Endothelial cell of umbilical vein (primary cell): ENCODE data around the gene DNM2. TPM values are rescaled to one million over a fixed set of nuclear protein-coding genes. Genes with fewer than 3 reads are reported as not detected.

ENCODE experiments used
- BruUV-seq: library from RNA; stranded (reverse); fragments of 400-500 nt; replicated peaks from 2 replicates; lab custom pipeline; 2021; lab: Mats Ljungman, UMichigan
- CTCF ChIA-PET: fragments of 300-600, 350-600 bp; sonication (Branson Sonifier 250); formaldehyde crosslinking; loops from one replicate; lab custom pipeline; 2021; ENCODE audit warnings: antibody characterized with exemption, inconsistent platforms; lab: Charles Lee
- POLR2A ChIA-PET: fragments of 300-600, 350-600 bp; sonication (Branson Sonifier 250); formaldehyde crosslinking; loops from one replicate; lab custom pipeline; 2021; ENCODE audit warnings: antibody characterized with exemption, inconsistent platforms; lab: Charles Lee
- DNase-seq: peaks from one replicate; pipeline ENCODE4 v3.0.0-alpha.2; 2011; ENCODE audit warnings: low read depth, low spot score
- FAIRE-seq: peaks from 2 replicates; lab custom pipeline; 2011; peaks lifted over from hg19 to GRCh38; lab: Jason Lieb, UNC
- H2AFZ ChIP-seq: 2 replicates; pipeline ENCODE4 v1.6.0; 2012; ENCODE audit warnings: low read depth, low read length, control low read depth, inconsistent platforms
- H3K27ac ChIP-seq: 2 replicates; pipeline ENCODE4 v1.5.1; 2011; ENCODE audit warnings: low read depth, mild to moderate bottlenecking, control low read depth, low read length, moderate library complexity; ENCODE audit not compliant: insufficient read depth
- H3K27me3 ChIP-seq, 2 experiments: 2 replicates each; pipeline versions ENCODE4 v1.6.0 to v1.6.1; 2011; ENCODE audit warnings: low read length in 2 of 2, mixed read lengths in 1 of 2; ENCODE audit not compliant: control insufficient read depth in 2 of 2, insufficient read depth in 2 of 2
- H3K36me3 ChIP-seq, 2 experiments: 2 replicates in 1 of 2; 3 replicates in 1 of 2; pipeline ENCODE4 v1.5.1; 2011; ENCODE audit warnings: low read length in 2 of 2, mild to moderate bottlenecking in 1 of 2, moderate library complexity in 1 of 2; ENCODE audit not compliant: control insufficient read depth in 2 of 2, insufficient read depth in 2 of 2; ENCODE audit errors: extremely low read depth in 1 of 2
- H3K4me1 ChIP-seq: 3 replicates; pipeline ENCODE4 v1.5.1; 2011; ENCODE audit warnings: mild to moderate bottlenecking, low read length; ENCODE audit not compliant: control insufficient read depth, insufficient read depth; ENCODE audit errors: extremely low read depth
- H3K4me2 ChIP-seq: 2 replicates; pipeline ENCODE4 v1.6.1; 2011; ENCODE audit warnings: low read length, control low read depth, mixed read lengths; ENCODE audit not compliant: insufficient read depth
- H3K4me3 ChIP-seq, 3 experiments: fragments of 200-600 bp in 1 of 3; sonication (generic), shearing (Covaris generic) in 1 of 3; replicated peaks in 1 of 3; 2 replicates each; pipeline ENCODE4 v1.5.1; 2011 to 2016; ENCODE audit warnings: control low read depth in 3 of 3, low read length in 3 of 3, mild to moderate bottlenecking in 2 of 3, inconsistent platforms in 1 of 3, low read depth in 1 of 3, moderate library complexity in 1 of 3; ENCODE audit not compliant: insufficient read depth in 1 of 3
- H3K79me2 ChIP-seq: 2 replicates; pipeline ENCODE4 v1.6.0; 2012; ENCODE audit warnings: low read length, inconsistent platforms; ENCODE audit not compliant: control insufficient read depth, insufficient read depth
- H3K9ac ChIP-seq: replicated peaks from 2 replicates; pipeline ENCODE3; 2011; ENCODE audit warnings: low read length, control low read depth; ENCODE audit not compliant: insufficient read depth; ENCODE audit errors: extremely low read depth
- H3K9me1 ChIP-seq: replicated peaks from 3 replicates; pipeline ENCODE4 v1.6.0; 2011; ENCODE audit warnings: mild to moderate bottlenecking, low read length; ENCODE audit not compliant: control insufficient read depth, insufficient read depth; ENCODE audit errors: extremely low read depth
- H3K9me3 ChIP-seq: replicated peaks from 2 replicates; pipeline ENCODE4 v1.5.1; 2012; ENCODE audit warnings: low read length, inconsistent platforms; ENCODE audit not compliant: control insufficient read depth, insufficient read depth
- H4K20me1 ChIP-seq: replicated peaks from 2 replicates; pipeline ENCODE3; 2011; ENCODE audit warnings: mild to moderate bottlenecking, low read length; ENCODE audit not compliant: control insufficient read depth, insufficient read depth; ENCODE audit errors: extremely low read depth
- CTCF ChIP-seq, 2 donors: IDR thresholded peaks; 1 replicate in 1 of 2; 2 replicates in 1 of 2; pipeline ENCODE4 v1.5.1; 2011; ENCODE audit warnings: low read length in 2 of 2, mild to moderate bottlenecking in 2 of 2, moderate library complexity in 2 of 2, control low read depth in 1 of 2, inconsistent platforms in 1 of 2, low read depth in 1 of 2; ENCODE audit not compliant: insufficient read depth in 1 of 2; ENCODE audit errors: extremely low read depth in 1 of 2
- EZH2 ChIP-seq: IDR thresholded peaks from 2 replicates; pipeline ENCODE4 v1.6.1; 2012; ENCODE audit warnings: borderline replicate concordance, low read depth, mild to moderate bottlenecking, moderate library complexity, low read length, inconsistent platforms; ENCODE audit not compliant: severe bottlenecking
- FOS ChIP-seq: IDR thresholded peaks from 2 replicates; pipeline ENCODE4 v1.6.1; 2011; ENCODE audit warnings: mild to moderate bottlenecking, low read length, moderate library complexity, borderline replicate concordance; ENCODE audit not compliant: insufficient read depth
- GATA2 ChIP-seq: IDR thresholded peaks from 2 replicates; pipeline ENCODE4 v1.7.0; 2011; ENCODE audit warnings: low read depth, mild to moderate bottlenecking, moderate library complexity, mixed read lengths, low read length; ENCODE audit not compliant: insufficient read length, insufficient read depth
- JUN ChIP-seq: IDR thresholded peaks from 2 replicates; pipeline ENCODE4 v1.6.1; 2011; ENCODE audit warnings: borderline replicate concordance, low read depth; ENCODE audit not compliant: insufficient read length, insufficient read depth
- MYC ChIP-seq: IDR thresholded peaks from one replicate; pipeline ENCODE4 v1.6.1; 2011; ENCODE audit warnings: mild to moderate bottlenecking, low read depth, low read length
- POLR2A ChIP-seq: IDR thresholded peaks from 2 replicates; pipeline ENCODE4 v1.6.1; 2012; ENCODE audit warnings: low read depth, mild to moderate bottlenecking, control low read depth, low read length
- POLR2AphosphoS5 ChIP-seq: IDR thresholded peaks from 2 replicates; pipeline ENCODE4 v1.6.1; 2012; ENCODE audit warnings: low read depth, mild to moderate bottlenecking, control low read depth, low read length, moderate library complexity; ENCODE audit not compliant: insufficient read depth
- dilution Hi-C: fragments of 300-500 bp; cut with MboI; formaldehyde crosslinking; loops from one replicate; pipeline ENCODE4 v1.15.0; 2019; ENCODE audit warnings: low sequenced_read_pairs; ENCODE audit not compliant: extremely low pct_ligation_motif_present
- intact Hi-C: fragments of 100-400 bp; cut with micrococcal nuclease; formaldehyde crosslinking; loops from one replicate; pipeline ENCODE4 v1.10.0; 2022
- polyA plus RNA-seq, 4 experiments: library from polyadenylated mRNA; depleted of rRNA in 3 of 4; stranded (reverse) in 3 of 4; unstranded in 1 of 4; fragments of >200 nt; gene quantifications; 2 replicates each; pipeline versions ENCODE4 v1.2.1 to v1.2.3, GENCODE V29; 2011 to 2012; ENCODE audit warnings: missing spikeins in 1 of 4
- total RNA-seq: library from RNA; stranded (reverse); gene quantifications from 2 replicates; pipeline ENCODE4 v1.2.3, GENCODE V29; 2021
- TF ChIP-seq, protein P1 (sequence below): IDR thresholded peaks from 2 replicates; pipeline ENCODE4 v1.6.1; 2011; ENCODE audit not compliant: insufficient read depth, insufficient read length

DNM2 gene
- total and polyA plus RNA-seq, 2 donors (not counting 3 experiments of a cell fraction or from before 2014, with no cell fraction given): 81.8 to 175 TPM

DNA sequence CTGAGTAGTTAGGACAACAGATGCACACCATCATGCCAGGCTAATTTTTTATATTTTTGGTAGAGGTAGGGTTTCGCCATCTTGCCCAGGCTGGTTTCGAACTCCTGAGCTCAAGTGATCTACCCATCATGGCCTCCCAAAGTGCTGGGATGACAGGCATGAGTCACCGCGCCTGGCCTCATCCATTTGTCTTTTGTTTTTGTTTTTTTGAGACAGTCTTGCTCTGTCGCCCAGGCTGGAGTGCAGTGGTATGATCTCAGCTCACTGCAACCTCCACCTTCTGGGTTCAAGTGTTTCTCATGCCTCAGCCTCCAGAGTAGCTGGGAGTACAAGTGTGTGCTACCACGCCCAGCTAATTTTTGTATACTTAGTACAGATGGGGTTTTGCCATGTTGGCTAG, 57.0 kb downstream of the DNM2 start:
- Histone ChIP-seq H3K36me3 (peaks cover 4 to 27% of the 10 kb centered on the region in 2 experiments), H3K9me1 (no peaks in the 10 kb centered on the region), H3K27me3 (no peaks in the 10 kb centered on the region), H2AFZ (no peak overlapping the region), H3K4me1 (peaks cover 9% of the 10 kb centered on the region), H4K20me1 (no peaks in the 10 kb centered on the region), H3K9me3 (no peaks in the 10 kb centered on the region), H3K27ac (no peak overlapping the region), H3K79me2 (peaks cover 7% of the 10 kb centered on the region), H3K4me3 (no peak overlapping the region), H3K4me2 (no peak overlapping the region), H3K9ac (no peak overlapping the region)
- DNase-seq (no peak), FAIRE-seq (no peak)
- intact Hi-C loops: no loop called here
- ChIA-PET POLR2A (no interaction called here), CTCF (interaction anchor here (3.1 kb wide), 1 partner anchor 90 kb away, joined by 8 read pairs; no protein-coding TSS in a partner anchor)
- TF ChIP-seq POLR2AphosphoS5: no peak
- no peak for TF ChIP-seq EZH2
- TF ChIP-seq FOS: no peak
- no TSS peak for BruUV-seq
- dilution Hi-C loops: no loop called here

GRCh38 chr19:10776900-10777650, 59.2 kb downstream of the DNM2 start:
- TF ChIP-seq CTCF (IDR thresholded peaks at IDR 0.05; ENCODE audit: extremely low read depth in 1 of 2, insufficient read depth in 1 of 2, low read depth in 1 of 2, low read length in 2 of 2) (no peak), JUN (no peak), GATA2 (no peak), MYC (no peak), POLR2A (no peak), FOS (no peak), POLR2AphosphoS5 (no peak), EZH2 (no peak)
- TF ChIP-seq, protein P1, sequence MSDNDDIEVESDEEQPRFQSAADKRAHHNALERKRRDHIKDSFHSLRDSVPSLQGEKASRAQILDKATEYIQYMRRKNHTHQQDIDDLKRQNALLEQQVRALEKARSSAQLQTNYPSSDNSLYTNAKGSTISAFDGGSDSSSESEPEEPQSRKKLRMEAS: no peak
- Histone ChIP-seq H3K79me2 (no peaks in the 10 kb centered on the region), H3K36me3 (peaks cover 4 to 30% of the 10 kb centered on the region in 2 experiments), H4K20me1 (no peaks in the 10 kb centered on the region), H3K4me1 (peaks cover 19% of the 10 kb centered on the region), H3K27me3 (no peaks in the 10 kb centered on the region), H3K27ac (no peak overlapping the region), H3K9ac (no peak overlapping the region), H3K4me3 (no peak overlapping the region), H2AFZ (no peak overlapping the region), H3K9me1 (no peaks in the 10 kb centered on the region), H3K4me2 (no peak overlapping the region), H3K9me3 (no peaks in the 10 kb centered on the region)
- ChIA-PET CTCF (interaction anchor here (0.6 to 2.0 kb wide), 3 partner anchors 31 to 81 kb away, joined by 4 to 9 read pairs (median 5); partner anchors contain the start of gene DNM2), POLR2A (no interaction called here)
- intact Hi-C loops (no loop called here), dilution Hi-C loops (no loop called here)
- FAIRE-seq (no peak), DNase-seq (no peak)
- no TSS peak for BruUV-seq
